ENCODE results near the gene CAPN7. TPM values are rescaled to one million over a fixed set of nuclear protein-coding genes. Genes with fewer than 3 reads are reported as not detected.

CAPN7 gene
- total and polyA plus RNA-seq, 8 donors, result 38.0 to 66.5 (median 51.5) TPM

GRCh38 chr3:15281817-15282216 is 75.8 kb downstream of the CAPN7 start:
- no peak overlapping the region for H3K27ac ChIP-seq
- H3K27me3 ChIP-seq, result no peaks in the 10 kb centered on the region
- ATAC-seq, result no peak
- no peak for TF ChIP-seq CTCF (IDR thresholded peaks at IDR 0.05)
- DNase-seq, result peak in 1 of 4 donors; percentile 12
- H3K4me3 ChIP-seq, result no peak overlapping the region
- no peaks in the 10 kb centered on the region for H3K9me3 ChIP-seq
- H3K4me1 ChIP-seq, result peaks cover 0 to 44% of the 10 kb centered on the region in 2 donors
- intact Hi-C loops (cut with DNase I), result no loop called here
- H3K36me3 ChIP-seq, result peaks cover 0 to 6% of the 10 kb centered on the region in 2 donors

- no peak for TF ChIP-seq CTCF (IDR thresholded peaks at IDR 0.05)
- no peaks in the 10 kb centered on the region for H3K27me3 ChIP-seq
- H3K4me3 ChIP-seq, result no peak overlapping the region
- ATAC-seq (no peak), DNase-seq (no peak)
- intact Hi-C loops (cut with DNase I), result no loop called here
- H3K27ac ChIP-seq, result no peak overlapping the region
- no peaks in the 10 kb centered on the region for H3K9me3 ChIP-seq
- H3K4me1 ChIP-seq, result peaks cover 15 to 63% of the 10 kb centered on the region in 2 donors
- peaks cover 0 to 6% of the 10 kb centered on the region in 2 donors for H3K36me3 ChIP-seq
Observed at GRCh38 chr3:15283702-15284101, 77.7 kb downstream of the CAPN7 start.

GRCh38 chr3:15284121-15284889 is 78.3 kb downstream of the CAPN7 start:
- ATAC-seq, result peak; percentile 73
- Histone ChIP-seq H3K27ac (no peak overlapping the region), H3K4me1 (peaks cover 15 to 69% of the 10 kb centered on the region in 2 donors), H3K4me3 (no peak overlapping the region), H3K36me3 (peaks cover 0 to 6% of the 10 kb centered on the region in 2 donors), H3K9me3 (no peaks in the 10 kb centered on the region), H3K27me3 (no peaks in the 10 kb centered on the region)
- DNase-seq, result peak in 1 of 4 donors; percentile 55
- intact Hi-C loops (cut with DNase I), result no loop called here
- no peak for TF ChIP-seq CTCF (IDR thresholded peaks at IDR 0.05)

GRCh38 chr3:15286022-15286421 is 80.0 kb downstream of the CAPN7 start:
- no peak for ATAC-seq
- peak in 1 of 4 donors; percentile 41 for DNase-seq
- Histone ChIP-seq H3K9me3 (no peaks in the 10 kb centered on the region), H3K36me3 (peaks cover 0 to 6% of the 10 kb centered on the region in 2 donors), H3K27ac (no peak overlapping the region), H3K4me3 (no peak overlapping the region), H3K4me1 (peaks cover 15 to 73% of the 10 kb centered on the region in 2 donors), H3K27me3 (no peaks in the 10 kb centered on the region)
- no peak for TF ChIP-seq CTCF (IDR thresholded peaks at IDR 0.05)
- intact Hi-C loops (cut with DNase I), result no loop called here

- DNase-seq, result peak in 3 of 4 donors; percentile 48 to 76 (median 49)
- no peaks in the 10 kb centered on the region for H3K27me3 ChIP-seq
- intact Hi-C loops (cut with DNase I), result no loop called here
- H3K36me3 ChIP-seq, result peaks cover 0 to 6% of the 10 kb centered on the region in 2 donors
- H3K4me3 ChIP-seq, result no peak overlapping the region
- no peaks in the 10 kb centered on the region for H3K9me3 ChIP-seq
- peak overlapping the region; percentile 46 to 83 for H3K27ac ChIP-seq
- peaks cover 18 to 83% of the 10 kb centered on the region in 2 donors for H3K4me1 ChIP-seq
- no peak for TF ChIP-seq CTCF (IDR thresholded peaks at IDR 0.05)
- ATAC-seq, result peak; percentile 72
Observed at GRCh38 chr3:15287565-15288330, 81.7 kb downstream of the CAPN7 start.

Data from left lung (tissue), 10 donors.